NCI-H524 treated with DMSO at 0.1 percent for 48 hours (cell line): ENCODE data around the gene R3HCC1L.

Experiments
- DNase-seq: peaks from one replicate; lab custom pipeline; 2025; lab: John Stamatoyannopoulos, UW

The R3HCC1L gene

DNA sequence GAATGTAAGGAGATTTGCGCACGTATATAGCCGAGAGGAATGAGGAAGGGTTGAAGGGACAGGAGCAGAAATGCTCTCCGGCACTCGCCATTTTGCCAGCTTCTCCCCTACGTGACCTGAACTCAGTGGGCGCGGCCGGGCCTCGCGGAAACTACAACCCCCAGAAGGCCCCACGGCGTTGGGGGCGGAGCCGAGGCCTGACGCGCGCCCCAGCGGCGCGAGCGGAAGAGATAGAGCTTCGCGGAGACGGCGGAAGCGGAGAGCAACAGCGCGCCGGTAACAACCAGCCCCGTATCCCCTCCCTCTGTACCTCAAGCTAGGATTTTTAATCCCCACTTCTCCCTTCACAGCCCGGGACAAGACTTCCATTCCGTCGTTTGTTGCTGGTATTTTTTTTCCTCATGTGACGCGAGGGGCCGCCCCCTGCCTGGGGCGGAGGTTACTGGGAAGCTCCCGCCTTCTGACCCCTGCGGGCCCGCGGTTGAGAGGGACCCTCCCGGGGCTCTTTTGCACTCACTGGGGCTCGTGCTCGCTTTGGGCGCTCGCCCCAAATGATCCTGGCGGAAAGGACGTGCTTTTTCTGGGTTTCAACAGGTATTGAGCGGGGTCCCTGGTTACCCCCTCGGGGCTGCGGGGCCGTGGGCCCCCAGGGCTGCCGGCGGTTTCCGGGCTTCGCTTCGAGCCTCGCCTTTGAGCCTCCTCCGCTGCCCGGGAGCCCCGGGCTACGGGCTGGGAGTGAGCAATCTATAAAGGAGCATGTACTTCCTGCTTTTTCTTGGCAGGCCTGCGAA, at the start of gene R3HCC1L:
Gene R3HCC1L (plus strand): TSS at position 227 of the 791 bp plus-strand sequence. CDS start 73,458 bp downstream, outside the sequence.
- DNase-seq: peak; percentile 14

DNA sequence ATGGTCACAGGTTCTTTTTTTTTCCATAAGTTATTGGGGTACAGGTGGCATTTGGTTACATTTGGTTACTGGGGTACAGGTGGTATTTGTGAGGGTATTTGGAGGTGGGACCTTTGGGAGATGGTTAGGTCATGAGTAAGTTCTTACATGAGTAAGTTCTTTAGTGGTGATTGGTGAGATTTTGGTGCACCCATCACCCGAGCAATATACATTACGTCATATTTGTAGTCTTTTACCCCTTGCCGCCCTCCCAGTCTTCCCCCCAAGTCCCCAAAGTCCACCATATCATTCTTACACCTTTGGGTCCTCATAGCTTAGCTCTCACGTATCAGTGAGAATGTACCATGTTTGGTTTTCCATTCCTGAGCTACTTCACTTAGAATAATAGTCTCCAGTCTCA, 49.2 kb upstream of the R3HCC1L start:
- DNase-seq: no peak

GRCh38 chr10:98086837-98087708, 47.4 kb upstream of the R3HCC1L start:
- no peak for DNase-seq

- no peak for DNase-seq
These were observed 46.1 kb upstream of the R3HCC1L start for GRCh38 chr10:98088186-98088971.

- no peak for DNase-seq
These were observed 43.6 kb upstream of the R3HCC1L start for GRCh38 chr10:98090822-98091221.

- DNase-seq: no peak
These were observed 38.1 kb upstream of the R3HCC1L start for GRCh38 chr10:98096316-98096715.

DNA sequence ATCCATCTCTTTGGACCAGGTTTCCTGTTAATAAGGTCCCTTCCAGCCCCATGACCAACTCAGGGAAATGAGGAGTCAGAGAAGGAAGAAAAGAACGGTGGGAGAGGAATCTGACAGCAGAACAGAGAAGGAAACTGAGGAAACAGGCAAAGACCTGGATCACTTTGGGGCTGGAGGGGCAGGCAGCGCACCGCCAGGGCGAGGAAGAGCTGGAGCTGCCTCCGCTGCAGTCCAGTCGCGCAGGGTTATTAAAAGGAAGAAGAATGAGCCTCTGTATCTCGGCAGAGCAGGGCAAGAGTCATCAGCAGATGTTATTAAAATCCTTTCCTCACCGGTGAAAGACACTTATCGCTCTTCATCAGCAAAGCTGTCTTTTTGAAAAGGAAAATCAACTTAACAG, 37.7 kb upstream of the R3HCC1L start:
- DNase-seq: no peak

DNA sequence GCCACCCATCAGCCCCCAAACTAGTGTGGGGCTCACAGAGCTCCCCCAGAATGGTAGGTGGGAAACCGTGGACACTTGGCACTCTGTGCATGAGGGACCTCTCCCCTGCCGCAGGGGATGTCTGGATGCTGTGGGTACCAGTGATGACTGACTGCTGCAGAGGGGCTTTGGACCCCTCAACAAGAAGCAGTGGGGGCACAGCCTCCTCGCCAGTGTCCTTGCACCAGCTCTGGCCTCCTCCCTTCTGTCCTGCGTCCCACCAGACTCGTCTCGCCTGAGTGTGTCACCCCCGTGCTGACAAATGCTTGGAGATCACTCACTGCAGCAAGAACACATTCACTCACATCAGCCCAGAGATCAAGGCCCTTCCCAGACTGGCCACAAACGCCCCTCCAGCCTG, 37.3 kb upstream of the R3HCC1L start:
- DNase-seq: no peak

GRCh38 chr10:98097616-98098015, 36.8 kb upstream of the R3HCC1L start:
- no peak for DNase-seq

DNA sequence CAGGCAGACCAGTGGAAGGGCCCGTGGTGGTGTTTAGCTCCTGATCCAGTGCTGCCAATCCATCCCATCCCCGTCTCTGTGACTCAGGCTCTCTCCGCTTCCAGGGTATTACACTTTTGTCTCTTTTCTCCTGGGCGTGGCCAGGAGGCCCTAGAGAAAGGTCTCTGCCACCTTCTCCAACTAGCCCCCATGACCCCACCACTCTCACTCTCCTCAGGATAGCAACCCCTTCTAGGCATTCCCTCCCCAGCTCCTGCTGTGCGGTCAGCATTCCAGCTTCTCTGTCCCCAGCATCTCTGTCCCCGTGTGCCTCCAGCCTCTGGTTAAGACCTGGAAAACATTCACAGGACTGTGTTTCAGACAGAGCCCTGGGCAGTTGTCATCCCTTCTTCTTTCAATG, 36.2 kb upstream of the R3HCC1L start:
- no peak for DNase-seq

DNA sequence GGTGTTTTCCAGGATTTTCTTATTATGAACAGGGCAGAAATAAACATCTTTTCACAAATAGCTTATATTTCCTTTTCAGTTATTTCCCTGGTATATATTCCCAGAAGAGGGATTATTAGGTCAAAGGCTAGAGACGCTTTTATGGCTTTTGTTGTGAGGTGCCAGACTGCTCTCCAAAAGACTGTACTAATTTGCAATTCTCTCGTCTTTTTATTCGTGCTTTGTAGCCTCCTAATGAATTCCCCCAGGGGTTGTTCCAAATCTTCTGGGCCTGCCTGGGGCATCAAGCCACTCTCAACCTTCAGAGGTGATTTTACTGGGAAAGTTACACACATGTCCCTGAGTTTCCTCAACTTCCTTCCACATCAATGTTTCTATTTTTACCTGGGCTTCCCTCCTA, 34.0 kb upstream of the R3HCC1L start:
- no peak for DNase-seq

DNA sequence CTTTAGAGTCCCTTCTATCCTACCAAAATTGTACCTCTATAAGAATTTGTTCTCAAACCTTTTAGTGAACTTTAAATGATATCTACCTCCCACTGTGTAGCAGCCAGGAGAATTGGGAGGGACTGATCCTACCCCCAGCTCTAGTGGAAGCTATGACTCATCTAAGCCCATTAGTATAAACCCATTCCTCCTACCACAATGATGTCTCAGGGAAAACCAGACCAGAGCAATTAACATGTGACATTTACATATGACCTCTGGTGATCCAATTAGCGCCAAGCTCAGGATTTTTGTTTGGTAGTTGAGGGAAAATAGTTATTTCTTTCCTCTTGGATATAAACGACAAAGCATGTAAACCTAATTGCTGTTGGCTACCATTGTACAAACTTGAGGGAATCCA, 33.1 kb upstream of the R3HCC1L start:
- no peak for DNase-seq

GRCh38 chr10:98104125-98104524, 30.3 kb upstream of the R3HCC1L start:
- DNase-seq: no peak

GRCh38 chr10:98106531-98106930, 27.9 kb upstream of the R3HCC1L start:
- no peak for DNase-seq

DNA sequence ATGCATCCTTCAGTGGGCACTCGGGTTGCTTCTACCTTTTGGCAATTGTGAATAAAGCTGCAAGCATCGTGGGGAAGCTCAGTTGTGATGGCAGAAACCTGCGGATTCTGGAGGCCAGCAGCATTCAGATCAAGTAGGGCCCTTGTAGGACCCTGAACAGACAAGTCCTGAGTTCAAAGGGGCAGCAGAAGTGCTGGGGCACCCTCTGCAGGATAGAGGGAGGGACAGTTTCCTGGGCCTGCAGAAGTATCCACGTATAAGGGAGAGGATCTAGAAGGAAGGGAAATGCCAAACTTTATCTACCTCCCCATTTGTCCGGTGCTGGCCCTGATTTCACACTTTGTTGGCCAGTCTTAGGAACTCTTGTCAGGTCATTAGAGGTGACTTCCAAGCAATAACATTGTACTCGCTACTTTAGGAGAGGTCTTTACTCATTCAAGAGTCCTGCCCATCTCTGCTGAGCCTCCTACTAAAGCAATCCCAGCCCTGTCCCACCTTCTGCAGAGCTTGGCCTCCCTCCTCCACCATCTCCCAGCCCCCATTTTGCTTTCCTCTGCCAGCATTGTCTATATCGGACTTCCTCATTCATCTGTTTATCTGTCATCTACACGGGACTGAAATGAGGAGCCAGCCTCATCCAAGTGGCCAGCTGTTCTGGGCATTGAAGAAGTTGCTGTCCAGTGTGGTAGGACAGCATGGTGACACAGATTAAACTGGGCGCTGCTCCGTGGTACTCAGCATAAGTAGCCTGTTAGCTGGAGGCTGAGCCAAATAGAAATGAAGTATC, 26.6 kb upstream of the R3HCC1L start:
- DNase-seq: no peak

- no peak for DNase-seq
These were observed 24.1 kb upstream of the R3HCC1L start for GRCh38 chr10:98110356-98110755.

DNA sequence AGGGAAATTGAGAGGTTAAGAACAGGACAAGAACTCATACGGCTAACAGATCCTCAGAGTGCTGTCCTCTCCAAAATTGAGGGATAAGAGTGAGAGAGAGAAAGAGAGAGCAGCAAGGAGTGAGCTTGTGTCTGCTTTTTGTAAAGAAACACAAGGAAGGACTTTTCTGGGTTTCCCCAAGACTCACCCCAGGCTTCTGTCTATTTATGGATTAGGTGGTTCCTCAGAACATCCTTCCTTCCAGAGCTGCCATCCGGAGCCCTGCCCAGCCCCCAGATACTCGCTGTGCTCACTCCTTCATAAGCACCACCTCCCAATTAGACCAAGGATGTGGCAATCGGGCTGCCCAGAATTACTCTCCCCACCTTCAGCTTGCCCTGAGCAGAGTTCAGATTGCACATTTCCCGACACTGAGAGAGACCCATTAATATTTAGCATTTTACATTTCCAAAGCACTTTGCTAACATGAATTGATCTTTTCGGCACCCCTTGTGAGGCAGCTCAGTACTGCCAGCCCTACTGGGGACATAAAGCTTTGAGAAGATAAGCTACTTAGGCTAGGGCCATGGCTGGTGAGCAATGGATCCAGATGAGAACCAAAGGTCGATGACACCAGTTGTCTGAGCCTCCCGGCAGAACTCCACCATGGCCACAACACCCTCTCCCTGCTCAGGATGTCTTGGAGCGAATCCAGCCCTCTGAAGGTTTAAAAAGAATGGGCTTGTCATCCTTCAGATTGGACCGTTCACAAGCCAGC, 19.2 kb upstream of the R3HCC1L start:
- no peak for DNase-seq

DNA sequence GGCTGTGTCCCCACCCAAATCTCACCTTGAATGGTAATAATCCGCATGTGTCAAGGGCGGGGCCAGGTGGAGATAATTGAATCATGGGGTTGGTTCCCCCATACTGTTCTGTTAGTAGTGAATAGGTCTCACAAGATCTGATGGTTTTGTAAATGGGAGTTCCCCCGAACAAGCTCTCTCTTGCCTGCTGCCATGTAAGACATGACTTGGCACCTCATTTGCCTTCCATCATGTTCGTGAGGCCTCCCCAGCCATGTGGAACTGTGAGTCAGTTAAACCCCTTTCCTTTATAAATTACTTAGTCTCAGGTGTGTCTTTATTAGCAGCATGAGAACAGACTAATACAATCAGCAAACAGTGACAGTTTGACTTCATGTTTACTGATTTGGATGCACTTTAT, 14.6 kb upstream of the R3HCC1L start:
- no peak for DNase-seq

GRCh38 chr10:98125940-98126631, 8.4 kb upstream of the R3HCC1L start:
- DNase-seq: no peak

DNA sequence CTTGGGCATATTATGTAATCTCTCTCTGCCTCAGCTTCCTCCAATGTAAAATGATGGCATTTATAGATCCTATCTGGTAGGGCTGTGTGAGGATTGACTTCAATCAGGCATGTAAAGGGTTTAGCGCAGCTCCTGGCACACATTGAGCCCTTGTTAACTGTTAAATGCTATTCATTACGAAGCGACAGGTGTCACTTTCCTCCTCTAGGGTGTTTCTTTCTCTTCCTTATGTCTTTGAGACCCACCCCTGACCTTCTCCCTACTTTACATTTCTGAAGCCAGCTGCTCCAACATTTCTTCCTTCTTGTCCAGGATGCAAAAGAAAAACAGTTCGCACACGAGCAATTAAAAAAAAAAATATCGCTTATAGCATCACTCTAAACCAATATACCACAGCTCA, 5.7 kb upstream of the R3HCC1L start:
- peak; percentile 27 for DNase-seq
